Measurements from ENCODE around the gene RRAGC.

The RRAGC gene

DNA sequence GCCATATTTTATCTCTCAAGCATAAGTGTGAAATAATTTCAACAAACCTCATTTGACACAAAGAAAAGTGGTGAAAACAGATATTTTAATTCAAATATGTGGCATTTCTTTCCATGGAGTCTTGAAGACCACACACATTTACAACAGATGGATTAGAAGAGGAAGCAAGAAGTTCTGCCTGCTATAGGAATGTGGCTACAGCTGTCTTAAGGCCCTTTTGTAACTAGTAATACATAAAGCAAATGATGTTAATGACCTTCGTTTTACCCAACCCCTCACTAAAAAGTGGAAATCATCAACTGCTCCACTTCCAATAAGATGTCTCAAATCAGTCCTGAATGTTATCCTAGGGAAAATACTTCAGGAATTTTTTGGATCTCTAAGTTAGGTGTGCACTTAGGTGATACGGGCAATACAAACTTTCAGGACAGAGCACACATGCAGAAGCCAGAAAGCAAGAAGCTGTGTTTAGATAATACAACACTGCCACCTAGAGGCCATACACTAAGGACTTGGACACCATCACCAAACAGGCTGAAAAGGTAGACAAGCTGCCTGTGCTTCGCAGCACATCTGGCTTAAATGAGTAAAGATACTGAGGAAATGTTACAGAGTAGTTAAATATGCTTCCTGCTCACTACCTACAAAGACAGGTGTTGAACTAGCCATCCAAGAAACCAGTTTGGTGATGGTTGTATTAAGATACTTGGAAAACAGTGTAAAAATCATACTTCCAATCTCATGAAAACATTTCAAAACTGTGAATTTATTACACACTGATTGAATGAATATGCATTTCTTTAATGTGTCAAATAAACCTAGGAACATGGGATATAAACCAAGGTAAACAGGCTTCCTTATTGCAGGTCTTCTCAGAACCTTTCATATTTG lies 24.4 kb downstream of the RRAGC start:
- DNase-seq (ENCODE audit: low spot score): peak; percentile 35
- Mint-ChIP-seq H3K4me3 (no peak overlapping the region), H3K27ac (no peak overlapping the region), H3K27me3 (ENCODE audit: low read depth) (peaks cover 23% of the 10 kb centered on the region), H3K36me3 (ENCODE audit: low read depth) (peaks cover 11% of the 10 kb centered on the region), H3K4me1 (ENCODE audit: low read depth) (no peaks in the 10 kb centered on the region), H3K9me3 (no peaks in the 10 kb centered on the region)

- Mint-ChIP-seq H3K9me3 (no peaks in the 10 kb centered on the region), H3K4me1 (ENCODE audit: low read depth) (no peaks in the 10 kb centered on the region), H3K4me3 (no peak overlapping the region), H3K27me3 (ENCODE audit: low read depth) (peaks cover 31% of the 10 kb centered on the region), H3K27ac (no peak overlapping the region), H3K36me3 (ENCODE audit: low read depth) (peaks cover 8% of the 10 kb centered on the region)
- no peak for DNase-seq (ENCODE audit: low spot score)
These were observed 25.3 kb downstream of the RRAGC start for GRCh38 chr1:38834221-38834782.

DNA sequence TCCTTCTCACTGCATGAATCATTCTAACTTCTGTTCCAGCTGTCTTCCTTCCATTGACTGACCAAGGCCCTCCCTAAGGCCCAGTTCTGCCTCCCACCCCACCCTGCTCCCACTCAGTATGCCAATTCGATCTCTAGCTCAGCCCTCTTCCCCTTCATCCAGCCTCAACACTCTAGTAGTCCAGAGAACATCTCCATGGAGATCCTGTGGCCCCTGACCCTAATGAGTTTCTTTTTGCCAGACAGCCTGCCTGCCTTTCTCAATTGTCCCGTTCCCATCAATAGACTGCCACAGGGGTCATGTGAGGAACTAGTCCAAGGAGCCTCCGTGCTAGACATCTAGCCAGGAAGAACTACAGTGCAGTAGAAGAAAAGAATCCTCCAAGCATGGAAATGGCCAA lies 26.4 kb downstream of the RRAGC start:
- no peak overlapping the region for H3K27ac Mint-ChIP-seq
- DNase-seq (ENCODE audit: low spot score): no peak
- no peaks in the 10 kb centered on the region for H3K36me3 Mint-ChIP-seq (ENCODE audit: low read depth)
- H3K4me1 Mint-ChIP-seq (ENCODE audit: low read depth): no peaks in the 10 kb centered on the region
- no peaks in the 10 kb centered on the region for H3K9me3 Mint-ChIP-seq
- H3K27me3 Mint-ChIP-seq (ENCODE audit: low read depth): peaks cover 35% of the 10 kb centered on the region
- no peak overlapping the region for H3K4me3 Mint-ChIP-seq

DNA sequence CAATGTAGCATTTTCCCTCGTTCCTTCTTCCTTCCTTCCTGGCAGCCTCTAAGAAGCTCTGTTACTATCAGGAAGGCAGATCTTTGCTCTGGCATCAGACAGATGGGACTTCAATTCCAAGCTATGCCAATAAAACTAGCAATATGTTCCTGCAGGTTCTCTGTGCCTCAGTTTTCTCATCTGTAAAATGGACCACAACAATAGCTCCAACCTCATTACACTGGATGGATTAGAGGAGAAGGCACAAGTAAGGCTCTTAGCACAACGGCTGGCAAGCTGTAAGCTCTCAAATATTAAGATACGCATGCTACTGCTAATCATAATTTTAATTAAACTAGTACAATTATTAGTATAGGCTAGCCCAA lies 27.2 kb downstream of the RRAGC start:
- Mint-ChIP-seq H3K4me1 (ENCODE audit: low read depth) (no peaks in the 10 kb centered on the region), H3K4me3 (no peak overlapping the region), H3K9me3 (no peaks in the 10 kb centered on the region)

DNA sequence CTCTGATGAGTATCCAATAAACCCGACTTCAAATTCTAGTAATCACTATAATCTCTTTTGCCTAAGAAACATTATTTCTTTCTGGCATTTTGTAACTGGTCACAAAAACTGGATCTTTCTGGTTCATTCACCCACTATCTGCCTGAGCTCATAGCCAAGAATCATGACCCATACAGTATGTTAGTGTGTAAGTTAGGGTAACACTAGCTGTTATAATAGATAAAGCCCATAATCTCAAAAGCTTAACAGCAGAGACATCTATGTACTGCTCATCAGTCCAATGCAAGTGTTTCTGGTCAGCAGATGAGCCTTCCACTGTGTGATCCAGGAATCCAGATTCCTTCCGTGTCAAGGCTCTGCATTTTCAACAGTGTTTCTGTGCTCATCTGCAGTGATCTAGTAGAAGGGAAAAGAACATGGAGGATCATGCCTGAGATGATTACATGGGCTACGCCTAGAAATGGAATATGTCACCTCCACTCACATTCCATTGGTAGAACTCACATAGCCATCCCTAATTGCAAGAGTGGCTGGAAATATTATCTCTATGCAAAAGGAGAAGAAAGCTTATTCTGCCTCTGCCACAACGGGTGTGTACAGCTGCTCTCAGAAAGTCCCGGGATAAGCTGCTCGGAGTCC lies 27.7 kb downstream of the RRAGC start:
- no peaks in the 10 kb centered on the region for H3K4me1 Mint-ChIP-seq (ENCODE audit: low read depth)
- no peak overlapping the region for H3K4me3 Mint-ChIP-seq
- peaks cover 40% of the 10 kb centered on the region for H3K27me3 Mint-ChIP-seq (ENCODE audit: low read depth)
- no peaks in the 10 kb centered on the region for H3K9me3 Mint-ChIP-seq
- DNase-seq (ENCODE audit: low spot score): no peak
- H3K36me3 Mint-ChIP-seq (ENCODE audit: low read depth): no peaks in the 10 kb centered on the region
- no peak overlapping the region for H3K27ac Mint-ChIP-seq

More for the DNA sequence above, 27.2 kb downstream of the RRAGC start:
- Mint-ChIP-seq H3K27me3 (ENCODE audit: low read depth) (peaks cover 35% of the 10 kb centered on the region), H3K36me3 (ENCODE audit: low read depth) (no peaks in the 10 kb centered on the region), H3K27ac (no peak overlapping the region)
- no peak for DNase-seq (ENCODE audit: low spot score)

DNA sequence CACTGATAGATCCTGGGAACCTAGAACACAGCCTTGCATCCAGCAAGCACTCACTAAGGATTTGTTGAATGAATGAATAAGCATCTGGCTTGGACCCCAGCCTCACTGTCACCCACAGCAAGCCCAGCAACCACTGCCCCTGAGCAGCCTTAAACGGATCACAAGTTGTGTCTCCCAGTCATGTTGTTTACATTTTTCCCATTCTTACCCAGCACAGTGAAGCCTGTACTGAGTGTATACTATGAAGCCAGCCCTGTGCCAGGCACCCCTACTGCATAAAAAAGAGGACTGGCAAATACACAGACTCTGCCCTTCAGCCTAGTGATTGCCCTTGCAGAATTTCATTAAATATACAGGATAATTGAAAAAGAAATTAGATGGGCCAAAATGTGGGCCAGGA lies 30.2 kb downstream of the RRAGC start:
- no peaks in the 10 kb centered on the region for H3K9me3 Mint-ChIP-seq
- peaks cover 50% of the 10 kb centered on the region for H3K27me3 Mint-ChIP-seq (ENCODE audit: low read depth)
- H3K27ac Mint-ChIP-seq: no peak overlapping the region
- no peaks in the 10 kb centered on the region for H3K4me1 Mint-ChIP-seq (ENCODE audit: low read depth)
- no peaks in the 10 kb centered on the region for H3K36me3 Mint-ChIP-seq (ENCODE audit: low read depth)
- no peak for DNase-seq (ENCODE audit: low spot score)
- H3K4me3 Mint-ChIP-seq: no peak overlapping the region

- no peak for DNase-seq (ENCODE audit: low spot score)
- Mint-ChIP-seq H3K27ac (no peak overlapping the region), H3K27me3 (ENCODE audit: low read depth) (peaks cover 43% of the 10 kb centered on the region), H3K4me1 (ENCODE audit: low read depth) (no peaks in the 10 kb centered on the region), H3K9me3 (no peaks in the 10 kb centered on the region), H3K4me3 (no peak overlapping the region), H3K36me3 (ENCODE audit: low read depth) (no peaks in the 10 kb centered on the region)
These were observed 32.3 kb downstream of the RRAGC start for GRCh38 chr1:38827318-38827717.

DNA sequence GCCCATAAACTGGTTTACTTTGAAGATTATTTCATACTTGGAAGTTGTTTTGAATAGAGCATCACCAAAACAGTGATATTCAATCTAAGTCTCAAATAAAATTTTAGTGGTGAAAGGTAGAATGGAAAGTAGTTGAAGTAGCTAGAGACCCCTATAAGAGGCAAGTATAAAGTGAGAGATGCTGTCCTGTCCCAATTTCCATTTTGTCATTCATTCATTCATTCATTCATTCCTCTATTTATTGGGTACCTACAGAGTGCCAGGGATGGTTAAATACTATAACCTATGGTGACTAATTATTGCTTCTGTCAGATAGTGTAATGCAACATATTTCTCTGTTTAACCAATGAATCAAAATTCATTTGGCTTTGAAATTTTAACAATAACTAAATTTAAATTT lies 32.7 kb downstream of the RRAGC start:
- H3K4me3 Mint-ChIP-seq: no peak overlapping the region
- DNase-seq (ENCODE audit: low spot score): no peak
- H3K9me3 Mint-ChIP-seq: no peaks in the 10 kb centered on the region
- peaks cover 46% of the 10 kb centered on the region for H3K27me3 Mint-ChIP-seq (ENCODE audit: low read depth)
- H3K27ac Mint-ChIP-seq: no peak overlapping the region
- no peaks in the 10 kb centered on the region for H3K4me1 Mint-ChIP-seq (ENCODE audit: low read depth)
- no peaks in the 10 kb centered on the region for H3K36me3 Mint-ChIP-seq (ENCODE audit: low read depth)

- Mint-ChIP-seq H3K4me3 (no peak overlapping the region), H3K36me3 (ENCODE audit: low read depth) (no peaks in the 10 kb centered on the region), H3K27ac (no peak overlapping the region), H3K4me1 (ENCODE audit: low read depth) (no peaks in the 10 kb centered on the region), H3K27me3 (ENCODE audit: low read depth) (peaks cover 46% of the 10 kb centered on the region), H3K9me3 (no peaks in the 10 kb centered on the region)
- no peak for DNase-seq (ENCODE audit: low spot score)
These were observed 33.3 kb downstream of the RRAGC start for GRCh38 chr1:38826262-38826661.

DNA sequence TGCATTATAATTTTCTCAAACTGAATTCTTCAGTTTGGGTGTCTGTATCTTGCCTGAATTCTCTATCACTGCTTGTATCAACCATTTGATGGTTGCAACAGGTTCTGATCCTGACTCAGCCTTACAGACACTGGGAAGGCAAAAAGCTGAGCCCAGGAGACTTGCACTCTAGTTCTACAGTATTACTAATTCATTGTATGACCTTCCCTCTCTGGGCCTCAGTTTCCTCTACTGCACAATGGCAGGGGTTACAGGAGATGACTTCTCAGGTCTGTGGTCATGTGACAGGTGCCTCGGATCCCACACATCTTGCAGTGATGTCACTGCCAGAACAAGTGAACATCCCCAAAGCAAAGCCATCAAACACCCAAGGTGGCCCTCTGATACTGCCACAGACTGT lies 38.7 kb downstream of the RRAGC start:
- Mint-ChIP-seq H3K9me3 (no peaks in the 10 kb centered on the region), H3K4me1 (ENCODE audit: low read depth) (peaks cover 3% of the 10 kb centered on the region), H3K27me3 (ENCODE audit: low read depth) (peaks cover 52% of the 10 kb centered on the region), H3K36me3 (ENCODE audit: low read depth) (no peaks in the 10 kb centered on the region), H3K27ac (no peak overlapping the region), H3K4me3 (no peak overlapping the region)
- no peak for DNase-seq (ENCODE audit: low spot score)

DNA sequence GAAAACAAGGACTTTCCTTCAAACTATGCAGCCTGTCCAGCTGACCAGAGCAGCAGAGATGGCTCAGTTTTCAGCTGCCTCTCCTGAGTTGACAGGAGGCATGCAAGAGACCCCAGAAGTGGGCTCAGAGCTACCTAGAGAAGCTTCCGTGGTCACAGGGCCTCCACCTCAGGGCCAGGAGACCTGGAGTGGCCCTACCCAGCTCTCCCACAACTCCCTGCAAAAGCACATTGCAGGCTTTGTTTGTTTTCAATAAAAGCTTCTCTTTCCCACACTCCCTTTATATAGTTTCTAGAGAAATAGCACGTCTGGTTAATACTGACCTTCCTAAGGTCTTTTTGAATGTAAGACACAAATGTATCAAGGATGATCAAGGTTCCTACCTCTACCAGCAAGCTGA lies 40.1 kb downstream of the RRAGC start:
- Mint-ChIP-seq H3K36me3 (ENCODE audit: low read depth) (no peaks in the 10 kb centered on the region), H3K4me3 (no peak overlapping the region), H3K4me1 (ENCODE audit: low read depth) (peaks cover 8% of the 10 kb centered on the region), H3K9me3 (no peaks in the 10 kb centered on the region), H3K27me3 (ENCODE audit: low read depth) (peaks cover 56% of the 10 kb centered on the region), H3K27ac (no peak overlapping the region)
- no peak for DNase-seq (ENCODE audit: low spot score)

- no peak for DNase-seq (ENCODE audit: low spot score)
- Mint-ChIP-seq H3K4me1 (ENCODE audit: low read depth) (peaks cover 8% of the 10 kb centered on the region), H3K27me3 (ENCODE audit: low read depth) (peaks cover 59% of the 10 kb centered on the region), H3K4me3 (no peak overlapping the region), H3K36me3 (ENCODE audit: low read depth) (no peaks in the 10 kb centered on the region), H3K9me3 (no peaks in the 10 kb centered on the region), H3K27ac (no peak overlapping the region)
These were observed 40.5 kb downstream of the RRAGC start for GRCh38 chr1:38819040-38819439.

- Mint-ChIP-seq H3K4me1 (ENCODE audit: low read depth) (peaks cover 8% of the 10 kb centered on the region), H3K27ac (no peak overlapping the region), H3K9me3 (no peaks in the 10 kb centered on the region), H3K27me3 (ENCODE audit: low read depth) (peaks cover 65% of the 10 kb centered on the region), H3K36me3 (ENCODE audit: low read depth) (no peaks in the 10 kb centered on the region), H3K4me3 (peak overlapping the region; percentile 21)
- DNase-seq (ENCODE audit: low spot score): peak; percentile 33
These were observed 41.2 kb downstream of the RRAGC start for GRCh38 chr1:38818175-38818976.
